ENCODE measurements around the gene COL4A2.
A peak's percentile ranks its signal among the peaks of the same experiment; 100 is the strongest.

COL4A2 gene

DNA sequence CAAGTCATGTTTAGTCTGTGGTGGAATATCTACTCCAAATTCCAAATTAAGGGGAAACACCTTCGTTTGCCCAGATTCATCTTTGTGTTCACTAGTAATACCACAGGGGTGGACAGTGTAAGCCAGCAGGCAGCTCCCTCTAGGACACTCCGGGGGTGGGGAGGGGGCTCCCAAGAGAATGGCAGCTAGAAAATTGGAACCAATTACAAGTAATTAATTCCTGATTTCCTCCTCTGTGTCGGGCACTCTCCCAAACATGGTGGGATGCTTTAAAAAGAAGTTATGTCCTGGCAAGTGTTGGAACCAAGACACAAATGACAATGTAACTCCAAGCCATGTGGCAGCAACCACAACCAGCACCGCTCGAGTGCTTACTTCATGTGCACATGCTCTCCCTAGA, 6.0 kb upstream of the COL4A2 start:
- CTCF ChIA-PET = interaction anchor here (0.8 to 3.7 kb wide), 6 partner anchors 10 to 79 kb away, joined by 3 to 15 read pairs (median 4); no protein-coding TSS in a partner anchor

DNA sequence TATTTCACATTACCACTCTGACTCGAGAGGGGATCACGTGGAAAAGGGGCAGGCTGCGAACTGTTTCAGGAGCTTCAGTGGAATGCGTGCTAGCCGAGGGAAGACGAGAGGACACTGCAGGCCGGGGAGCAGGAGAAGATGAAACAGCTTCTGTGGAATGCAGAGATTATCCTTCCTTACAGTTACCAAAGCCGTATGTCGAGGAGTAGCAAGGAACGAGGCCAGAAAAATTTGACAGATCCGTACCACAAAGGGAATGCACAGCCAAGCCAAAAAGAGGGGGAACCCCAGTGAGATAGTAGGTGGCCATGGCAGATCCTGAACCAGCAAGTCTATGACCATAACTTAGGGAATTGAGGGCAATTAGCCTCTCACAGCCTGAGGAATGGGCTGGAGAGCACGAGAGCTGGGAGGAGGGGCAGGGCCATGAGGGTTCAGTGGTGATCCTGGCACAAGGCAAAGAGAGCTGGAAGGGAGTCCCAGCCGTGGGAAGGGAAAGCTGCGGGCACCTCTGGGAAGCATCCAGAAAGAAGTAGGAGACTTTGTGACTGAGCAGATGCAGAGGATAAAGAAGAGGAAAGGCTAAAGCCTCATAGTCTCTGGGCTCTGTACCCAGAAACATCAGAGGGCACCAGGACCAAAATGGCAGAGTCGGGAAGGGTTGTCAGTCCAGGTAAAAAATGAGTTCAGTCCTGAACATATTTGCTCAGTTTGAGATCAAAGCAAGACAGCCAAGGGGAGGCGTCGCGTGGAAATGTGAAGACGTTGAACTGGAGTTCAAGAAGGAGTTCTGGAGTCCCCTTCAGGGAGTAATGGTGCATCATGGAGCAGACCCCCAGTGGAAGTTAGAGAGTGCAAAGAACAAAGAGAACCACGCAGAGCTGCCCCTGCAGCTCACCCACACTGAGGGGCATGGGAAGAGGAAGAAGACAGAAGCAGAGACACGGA, 5.2 kb upstream of the COL4A2 start:
- CTCF ChIA-PET = interaction anchor here (0.6 to 3.7 kb wide), 7 partner anchors 9 to 80 kb away, joined by 3 to 15 read pairs (median 4); no protein-coding TSS in a partner anchor
- peak overlapping the region; percentile 16 for H3K4me3 ChIP-seq (ENCODE audit: low read depth, low read length)
- TF ChIP-seq, protein P1, sequence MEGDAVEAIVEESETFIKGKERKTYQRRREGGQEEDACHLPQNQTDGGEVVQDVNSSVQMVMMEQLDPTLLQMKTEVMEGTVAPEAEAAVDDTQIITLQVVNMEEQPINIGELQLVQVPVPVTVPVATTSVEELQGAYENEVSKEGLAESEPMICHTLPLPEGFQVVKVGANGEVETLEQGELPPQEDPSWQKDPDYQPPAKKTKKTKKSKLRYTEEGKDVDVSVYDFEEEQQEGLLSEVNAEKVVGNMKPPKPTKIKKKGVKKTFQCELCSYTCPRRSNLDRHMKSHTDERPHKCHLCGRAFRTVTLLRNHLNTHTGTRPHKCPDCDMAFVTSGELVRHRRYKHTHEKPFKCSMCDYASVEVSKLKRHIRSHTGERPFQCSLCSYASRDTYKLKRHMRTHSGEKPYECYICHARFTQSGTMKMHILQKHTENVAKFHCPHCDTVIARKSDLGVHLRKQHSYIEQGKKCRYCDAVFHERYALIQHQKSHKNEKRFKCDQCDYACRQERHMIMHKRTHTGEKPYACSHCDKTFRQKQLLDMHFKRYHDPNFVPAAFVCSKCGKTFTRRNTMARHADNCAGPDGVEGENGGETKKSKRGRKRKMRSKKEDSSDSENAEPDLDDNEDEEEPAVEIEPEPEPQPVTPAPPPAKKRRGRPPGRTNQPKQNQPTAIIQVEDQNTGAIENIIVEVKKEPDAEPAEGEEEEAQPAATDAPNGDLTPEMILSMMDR (IDR thresholded peaks at IDR 0.05; ENCODE audit: insufficient read depth, low read length, missing control alignments) = no peak
- POLR2A ChIA-PET = interaction anchor here (0.7 to 1.0 kb wide), 4 partner anchors 9 to 59 kb away, joined by 3 to 4 read pairs (median 4); no protein-coding TSS in a partner anchor
- DNase-seq (ENCODE audit: low read depth, low spot score) = peak; percentile 65

More for the DNA sequence above, 6.0 kb upstream of the COL4A2 start:
- H3K4me3 ChIP-seq (ENCODE audit: low read depth, low read length) = peak overlapping the region; percentile 23
- TF ChIP-seq, protein P1 (IDR thresholded peaks at IDR 0.05; ENCODE audit: insufficient read depth, low read length, missing control alignments) = no peak
- DNase-seq (ENCODE audit: low read depth, low spot score) = no peak
- POLR2A ChIA-PET = interaction anchor here (0.9 to 1.0 kb wide), 3 partner anchors 11 to 60 kb away, joined by 3 to 4 read pairs (median 4); no protein-coding TSS in a partner anchor

DNA sequence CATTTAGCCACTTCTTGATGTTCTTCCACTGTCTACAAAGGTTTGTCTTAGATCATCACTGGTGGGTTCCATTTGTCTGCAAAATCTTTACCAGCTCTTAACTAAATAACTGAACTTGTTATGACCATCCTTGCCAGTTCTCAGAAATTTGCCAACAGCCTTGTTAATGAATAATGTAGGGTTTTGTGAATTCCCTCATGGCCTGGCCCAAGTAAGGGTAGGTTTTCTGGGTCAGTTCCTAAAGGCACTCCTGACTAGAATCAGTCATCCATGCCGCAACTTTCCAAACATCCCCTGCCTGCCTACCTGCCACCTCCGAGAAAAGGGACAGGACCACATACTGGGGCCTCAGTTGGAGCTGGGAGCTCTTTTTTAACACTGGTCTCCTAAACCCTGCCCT, 4.1 kb upstream of the COL4A2 start:
- ChIA-PET POLR2A (no interaction called here), CTCF (interaction anchor here (0.6 to 3.7 kb wide), 5 partner anchors 18 to 153 kb away, joined by 3 to 15 read pairs (median 3); no protein-coding TSS in a partner anchor)
- H3K4me3 ChIP-seq (ENCODE audit: low read depth, low read length) = no peak overlapping the region
- no peak for DNase-seq (ENCODE audit: low read depth, low spot score)
- TF ChIP-seq, protein P1 (IDR thresholded peaks at IDR 0.05; ENCODE audit: insufficient read depth, low read length, missing control alignments) = no peak

DNA sequence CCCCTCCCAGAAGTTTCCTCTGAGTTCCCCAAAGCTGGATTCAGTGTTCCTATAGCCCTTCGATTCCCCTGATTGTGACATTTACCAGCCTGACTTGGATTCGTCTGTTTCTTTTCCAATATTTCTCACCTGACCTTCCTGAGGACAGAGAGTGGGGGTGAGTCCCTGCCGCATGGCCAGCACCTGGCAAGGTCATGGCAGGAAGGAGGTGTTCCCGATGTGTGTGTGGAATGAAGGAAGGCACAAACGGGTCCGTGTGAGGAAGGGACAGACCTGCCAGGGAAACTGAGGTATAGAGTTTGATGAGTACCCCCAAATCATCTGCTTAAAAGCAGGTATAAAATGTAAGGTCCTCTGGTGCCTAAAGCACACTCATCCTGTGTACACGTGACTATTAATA, 3.4 kb upstream of the COL4A2 start:
- ChIA-PET CTCF (interaction anchor here (1.4 to 3.7 kb wide), 4 partner anchors 20 to 152 kb away, joined by 3 to 15 read pairs (median 7); no protein-coding TSS in a partner anchor), POLR2A (interaction anchor here (2.0 kb wide), 1 partner anchor 19 kb away, joined by 4 read pairs; no protein-coding TSS in a partner anchor)
- no peak overlapping the region; the same call in 1 of the 2 replicates for H3K4me3 ChIP-seq (ENCODE audit: low read depth, low read length)
- TF ChIP-seq, protein P1 (IDR thresholded peaks at IDR 0.05; ENCODE audit: insufficient read depth, low read length, missing control alignments) = no peak
- no peak for DNase-seq (ENCODE audit: low read depth, low spot score)

DNA sequence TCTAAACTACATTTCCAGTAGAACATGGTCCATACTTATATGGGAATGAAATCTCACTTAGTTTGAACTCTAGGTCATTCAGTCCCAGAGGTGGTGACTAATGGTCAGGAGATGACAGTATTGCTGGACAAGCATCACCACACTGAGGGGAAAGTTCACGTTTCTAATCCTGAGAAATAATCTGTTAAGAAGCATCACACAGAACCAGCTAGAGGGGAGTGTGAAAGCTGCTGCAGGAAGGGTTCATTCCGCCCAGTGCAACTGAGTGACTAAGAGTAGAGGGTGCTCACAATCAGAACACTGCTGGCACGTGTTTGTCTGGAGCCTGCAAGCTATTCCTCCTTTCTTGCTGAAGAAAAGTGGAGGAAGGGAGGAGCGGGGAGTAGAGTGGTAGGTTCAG, 2.8 kb upstream of the COL4A2 start:
- TF ChIP-seq, protein P1 (IDR thresholded peaks at IDR 0.05; ENCODE audit: insufficient read depth, low read length, missing control alignments) = no peak
- POLR2A ChIA-PET = interaction anchor here (2.0 kb wide), 1 partner anchor 19 kb away, joined by 4 read pairs; no protein-coding TSS in a partner anchor
- no peak for DNase-seq (ENCODE audit: low read depth, low spot score)
- H3K4me3 ChIP-seq (ENCODE audit: low read depth, low read length) = peak overlapping the region; percentile 78
- CTCF ChIA-PET = interaction anchor here (1.4 to 2.8 kb wide), 5 partner anchors 18 to 108 kb away, joined by 3 to 11 read pairs (median 8); no protein-coding TSS in a partner anchor

All from AG04449 (cell line).